NCI-H2107 (cell line): ENCODE data around the gene BUD23.
A peak's percentile ranks its signal among the peaks of the same experiment; 100 is the strongest.
"Not testable (repeated sequence)": the region's sequence is repeated elsewhere in the genome, so short reads cannot be mapped to it uniquely, and the experiment has no call there.

Source experiments
- DNase-seq: peaks from one replicate; lab custom pipeline; 2025; lab: John Stamatoyannopoulos, UW

Gene BUD23, protein sequence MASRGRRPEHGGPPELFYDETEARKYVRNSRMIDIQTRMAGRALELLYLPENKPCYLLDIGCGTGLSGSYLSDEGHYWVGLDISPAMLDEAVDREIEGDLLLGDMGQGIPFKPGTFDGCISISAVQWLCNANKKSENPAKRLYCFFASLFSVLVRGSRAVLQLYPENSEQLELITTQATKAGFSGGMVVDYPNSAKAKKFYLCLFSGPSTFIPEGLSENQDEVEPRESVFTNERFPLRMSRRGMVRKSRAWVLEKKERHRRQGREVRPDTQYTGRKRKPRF

DNA sequence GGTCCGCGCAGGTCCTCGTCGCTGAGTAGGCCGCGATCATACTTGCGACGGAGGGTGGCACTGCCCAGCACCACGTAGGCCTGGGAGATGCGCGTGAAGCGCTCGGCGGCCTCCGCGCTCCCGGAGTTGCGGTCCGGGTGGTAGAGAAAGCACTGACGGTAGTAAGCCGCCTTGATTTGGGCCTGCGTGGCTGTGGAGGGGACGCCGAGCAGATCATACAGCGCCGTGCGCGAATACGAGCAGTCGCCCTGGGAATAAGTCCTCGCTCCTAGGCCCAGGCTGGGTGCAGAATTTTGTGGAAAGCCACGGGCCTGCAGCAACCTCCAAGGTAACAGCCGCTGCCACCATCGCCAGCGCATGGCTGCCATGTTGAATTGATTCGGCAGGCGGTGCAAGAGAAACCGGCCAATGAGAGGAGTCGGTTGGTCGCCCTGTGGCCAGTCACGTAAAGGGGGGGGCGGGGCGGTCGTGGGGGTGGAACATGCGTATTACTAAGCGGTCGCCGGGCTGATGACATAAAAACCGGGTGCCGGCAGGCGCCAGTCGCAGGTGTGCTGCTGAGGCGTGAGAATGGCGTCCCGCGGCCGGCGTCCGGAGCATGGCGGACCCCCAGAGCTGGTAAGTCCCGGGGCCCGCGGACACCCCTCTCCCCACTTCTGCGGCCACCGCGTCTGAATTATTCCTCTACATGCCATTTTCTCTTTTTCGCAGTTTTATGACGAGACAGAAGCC, at the start of gene BUD23, which contains the start of gene DNAJC30:
Gene BUD23, plus strand, starts transcription at position 542 of the 732 bp plus-strand sequence. Its CDS starts 29 bp downstream, at position 571.
Gene DNAJC30, minus strand, starts transcription at position 398 of the 732 bp plus-strand sequence. Its CDS starts 30 bp downstream, at position 368.
- peak; percentile 93 for DNase-seq

DNA sequence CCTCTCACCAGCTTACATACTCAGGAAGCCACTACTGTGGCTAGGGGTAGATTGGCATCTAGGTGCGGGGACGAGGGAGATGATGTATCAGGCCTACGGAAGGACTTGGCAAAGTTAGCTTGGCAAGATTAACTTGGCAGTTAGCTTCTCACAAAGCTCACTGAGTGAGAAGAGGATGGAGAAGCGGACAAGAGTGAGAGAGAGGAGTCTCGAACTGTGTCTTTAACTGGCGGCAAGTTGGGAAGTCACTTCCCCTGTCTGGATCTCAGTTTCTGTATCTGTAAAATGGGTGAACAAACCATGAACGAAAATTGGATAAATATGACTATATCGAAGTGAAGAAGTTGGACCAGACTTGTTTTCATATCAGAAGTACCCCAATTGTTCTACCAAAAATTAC, 49.6 kb upstream of the BUD23 start:
- no peak for DNase-seq

GRCh38 chr7:73635428-73636200, 47.8 kb upstream of the BUD23 start:
- no peak for DNase-seq

DNA sequence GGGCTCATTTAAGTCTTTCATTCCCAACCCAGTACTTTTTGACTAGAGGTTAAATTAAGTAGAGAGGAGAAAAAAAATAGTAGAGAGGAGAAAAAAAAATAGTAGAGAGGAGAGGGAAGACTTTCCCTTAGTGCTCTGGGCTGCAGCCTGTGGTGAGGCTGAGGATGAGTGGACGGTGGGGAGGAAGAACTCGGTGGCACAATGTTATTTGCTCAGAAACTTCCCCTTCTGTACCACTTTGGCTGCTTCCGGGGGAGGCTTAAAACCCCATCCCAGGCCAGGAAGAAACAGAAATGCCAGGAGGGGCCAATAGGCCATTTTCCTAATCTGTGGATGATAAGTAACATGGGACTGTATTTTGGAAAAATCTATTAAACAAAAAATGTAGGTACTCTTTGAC, 44.5 kb upstream of the BUD23 start:
- no peak for DNase-seq

DNA sequence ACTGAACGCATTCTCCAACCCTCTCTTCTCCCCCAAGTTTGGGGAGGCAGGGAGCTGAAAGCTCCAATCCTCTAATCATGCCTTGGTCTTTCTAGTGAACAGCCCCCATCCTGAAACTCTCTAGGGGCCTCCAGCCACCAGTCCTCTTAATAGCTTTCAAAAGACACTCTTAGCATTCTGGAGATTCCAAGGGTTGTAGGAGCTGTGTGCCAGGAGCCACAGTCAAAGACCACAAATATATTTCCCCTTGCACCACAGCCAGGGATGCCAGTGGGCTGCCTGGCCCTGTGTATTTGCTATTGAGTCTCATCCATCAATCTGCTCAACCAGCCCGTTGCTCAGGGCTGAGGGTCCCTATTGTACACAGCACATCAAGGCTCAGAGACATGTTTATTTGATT, 40.6 kb upstream of the BUD23 start:
- DNase-seq, result no peak

DNA sequence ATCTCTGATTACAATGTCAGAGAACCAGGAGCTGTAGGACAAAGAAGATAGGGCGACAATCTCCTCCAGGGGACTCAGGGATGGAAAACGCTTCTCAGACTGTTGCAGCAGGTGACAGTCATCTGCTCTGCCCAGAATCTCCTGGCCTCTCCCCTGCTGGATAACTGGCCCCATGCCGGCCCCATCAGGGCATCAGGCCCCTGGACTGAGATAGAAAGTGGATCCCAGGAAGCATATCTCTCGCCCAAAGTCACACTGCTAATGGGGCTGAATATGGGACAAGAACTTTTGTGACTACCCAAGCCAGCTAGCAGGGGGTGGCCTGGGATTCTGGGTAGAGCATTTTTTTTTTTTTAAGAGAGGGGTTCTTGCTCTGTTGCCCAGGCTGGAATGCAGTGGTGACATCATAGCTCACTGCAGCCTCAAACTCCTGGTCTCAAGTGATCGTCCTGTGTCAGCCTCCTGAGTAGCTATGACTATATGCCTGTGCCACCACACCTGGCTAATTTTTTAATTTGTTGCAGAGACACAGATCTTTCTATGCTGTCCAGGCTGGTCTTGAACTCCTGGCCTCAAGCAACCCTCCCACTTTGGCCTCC, 38.6 kb upstream of the BUD23 start:
- no peak for DNase-seq

- DNase-seq, result no peak
These were observed 37.7 kb upstream of the BUD23 start for GRCh38 chr7:73645643-73646174.

DNA sequence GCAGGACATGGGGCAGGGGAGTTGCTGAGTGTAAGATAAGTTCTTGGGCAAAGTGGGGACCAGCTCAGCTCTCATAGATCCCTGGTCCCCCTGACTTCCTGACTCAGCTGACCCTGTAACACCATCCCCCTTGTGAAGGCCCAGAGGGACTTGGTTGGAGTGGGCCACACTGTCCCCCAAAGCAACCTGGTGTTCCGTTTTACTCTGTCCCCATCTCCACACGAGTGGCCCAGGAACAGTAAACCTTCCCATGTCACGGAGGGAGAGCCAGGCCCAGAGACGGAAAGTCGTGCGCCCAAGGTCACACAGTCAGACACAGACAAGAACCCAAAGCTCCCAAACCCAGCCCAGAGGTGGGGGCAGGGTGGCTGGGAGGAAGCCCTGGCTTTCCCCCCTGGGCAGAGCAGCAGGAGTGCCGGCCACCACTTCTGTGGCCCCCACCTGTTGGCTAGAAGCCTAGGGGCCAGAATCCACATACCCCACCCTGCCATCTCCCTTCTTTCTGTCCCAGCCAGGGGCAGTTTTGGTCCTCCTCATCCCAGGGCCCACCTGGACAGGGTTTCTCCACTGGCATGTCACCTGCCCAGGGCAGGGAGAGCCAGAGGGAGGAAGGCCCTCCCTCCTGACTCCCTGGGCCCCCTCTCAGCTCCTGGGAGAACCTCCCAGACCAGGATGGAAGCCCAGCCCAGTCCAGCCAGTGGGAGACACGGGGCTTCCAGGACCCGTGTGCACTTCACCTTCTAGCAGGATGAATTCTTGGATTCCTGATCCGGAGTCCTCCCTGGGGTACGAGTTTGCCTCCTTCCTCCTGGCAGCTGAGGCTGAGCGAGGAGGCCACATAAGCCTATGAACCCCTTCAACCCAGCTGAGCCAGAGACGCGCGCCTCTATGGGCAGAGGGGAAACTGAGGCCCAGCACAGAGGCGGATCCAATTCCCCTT, 36.3 kb upstream of the BUD23 start:
- no peak for DNase-seq

- DNase-seq, result no peak
These were observed 35.4 kb upstream of the BUD23 start for GRCh38 chr7:73647725-73648592.

- DNase-seq, result no peak
These were observed 34.6 kb upstream of the BUD23 start for GRCh38 chr7:73648593-73649332.

DNA sequence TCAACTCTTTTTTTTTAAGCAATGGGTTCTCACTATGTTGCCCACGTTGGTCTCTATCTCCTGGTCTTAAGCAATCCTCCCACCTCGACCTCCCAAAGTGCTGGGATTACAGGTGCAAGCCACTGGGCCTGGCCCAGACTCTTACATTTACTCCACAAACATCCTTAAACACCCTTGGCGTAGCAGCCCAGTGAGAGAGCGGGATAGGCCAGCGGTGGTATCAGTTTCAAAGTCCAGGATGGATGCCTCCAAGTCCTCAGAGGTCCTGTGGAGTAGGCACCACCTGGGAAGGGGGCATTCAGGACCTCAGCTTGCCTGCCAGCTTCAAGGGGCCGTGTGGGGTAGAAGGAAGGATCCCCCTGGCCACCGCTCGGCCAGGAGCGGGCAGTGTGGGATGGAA, 33.8 kb upstream of the BUD23 start:
- no peak for DNase-seq

DNA sequence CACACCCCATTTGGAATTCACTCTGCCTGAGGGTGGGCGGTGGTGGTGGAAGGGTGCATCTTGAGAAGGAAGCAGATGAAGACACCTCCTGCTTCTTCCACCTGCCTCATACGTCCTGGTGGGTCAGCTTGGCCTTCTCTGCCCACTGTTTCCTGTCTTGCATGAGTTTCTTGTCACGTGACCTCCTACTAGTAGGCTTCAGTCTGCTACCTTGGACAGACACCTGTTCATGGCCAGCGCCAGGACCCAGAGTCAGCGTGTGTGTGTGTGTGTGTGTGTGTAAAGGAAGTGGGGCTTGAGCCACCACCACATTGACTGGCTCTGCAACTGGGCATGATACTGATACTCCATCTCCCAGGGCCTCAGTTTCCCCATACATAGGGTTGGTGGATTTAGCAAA, 32.9 kb upstream of the BUD23 start:
- no peak for DNase-seq

- no peak for DNase-seq
These were observed 30.9 kb upstream of the BUD23 start for GRCh38 chr7:73652541-73652949.

DNA sequence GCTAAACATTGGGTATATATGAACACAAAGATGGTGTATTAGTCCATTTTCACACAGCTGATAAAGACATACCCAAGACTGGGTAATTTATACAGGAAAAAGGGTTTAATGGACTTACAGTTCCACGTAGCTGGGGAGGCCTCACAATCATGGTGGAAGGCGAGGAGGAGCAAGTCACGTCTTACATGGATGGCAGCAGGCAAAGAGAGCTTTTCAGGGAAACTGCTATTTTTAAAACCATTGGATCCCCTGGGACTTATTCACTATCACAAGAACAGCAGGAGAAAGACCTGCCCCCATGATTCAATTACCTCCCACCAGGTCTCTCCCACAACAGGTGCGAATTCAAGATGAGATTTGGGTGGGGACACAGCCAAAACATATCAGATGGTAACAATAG, 28.1 kb upstream of the BUD23 start:
- DNase-seq, result not testable (repeated sequence)

DNA sequence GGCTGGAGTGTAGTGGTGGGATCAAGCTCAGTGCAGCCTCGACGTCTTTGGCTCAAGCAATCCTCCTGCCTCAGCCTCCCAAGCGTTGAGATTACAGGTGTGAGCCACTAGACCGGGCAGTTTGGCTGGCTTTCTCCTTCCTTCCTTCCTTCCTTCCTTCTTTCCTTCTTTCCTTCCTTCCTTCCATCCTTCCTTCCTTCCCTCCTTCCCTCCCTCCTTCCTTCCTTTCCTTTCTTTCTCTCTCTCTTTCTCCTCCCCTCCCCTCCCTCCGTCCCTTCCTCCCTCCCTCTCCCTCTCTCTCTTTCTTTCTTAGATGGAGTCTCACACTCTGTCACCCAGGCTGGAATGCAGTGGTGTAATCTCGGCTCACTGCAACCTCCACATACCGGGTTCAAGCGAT, 23.4 kb upstream of the BUD23 start:
- DNase-seq, result no peak

DNA sequence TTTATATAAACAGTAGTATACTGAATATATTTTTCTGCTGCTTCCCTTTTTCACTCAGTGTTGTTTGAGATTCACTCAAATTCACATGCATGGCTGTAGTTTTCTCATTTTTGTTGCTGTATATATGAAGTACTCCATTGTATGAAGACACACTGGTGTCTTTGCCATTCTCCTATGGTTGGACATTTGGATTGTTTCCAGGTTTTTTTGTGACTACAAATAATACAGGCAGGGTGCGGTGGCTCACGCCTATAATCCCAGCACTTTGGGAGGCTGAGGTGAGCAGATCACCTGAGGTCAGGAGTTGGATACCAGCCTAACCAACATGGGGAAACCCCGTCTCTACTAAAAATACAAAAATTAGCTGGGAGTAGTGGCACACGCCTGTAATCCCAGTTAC, 22.8 kb upstream of the BUD23 start:
- DNase-seq, result not testable (repeated sequence)

DNA sequence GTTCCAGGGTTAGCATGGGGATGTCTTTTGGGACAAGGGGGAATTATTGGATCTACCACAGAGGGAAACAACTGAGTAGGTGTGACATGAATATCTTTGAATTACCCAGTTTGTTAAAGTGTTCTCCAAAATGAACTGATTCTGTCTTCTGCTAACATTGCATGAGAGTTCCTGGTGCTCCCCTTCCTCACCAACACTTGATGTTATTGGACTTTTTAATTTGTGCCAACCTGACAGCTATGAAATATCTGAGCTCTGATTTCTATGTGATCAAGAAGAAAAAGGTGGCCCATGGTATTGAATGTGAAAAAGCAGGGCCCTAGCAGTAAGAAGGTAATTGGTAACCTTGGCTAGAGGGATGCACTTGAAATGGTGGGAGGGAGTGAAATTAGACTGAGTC, 20.4 kb upstream of the BUD23 start:
- DNase-seq, result no peak

DNA sequence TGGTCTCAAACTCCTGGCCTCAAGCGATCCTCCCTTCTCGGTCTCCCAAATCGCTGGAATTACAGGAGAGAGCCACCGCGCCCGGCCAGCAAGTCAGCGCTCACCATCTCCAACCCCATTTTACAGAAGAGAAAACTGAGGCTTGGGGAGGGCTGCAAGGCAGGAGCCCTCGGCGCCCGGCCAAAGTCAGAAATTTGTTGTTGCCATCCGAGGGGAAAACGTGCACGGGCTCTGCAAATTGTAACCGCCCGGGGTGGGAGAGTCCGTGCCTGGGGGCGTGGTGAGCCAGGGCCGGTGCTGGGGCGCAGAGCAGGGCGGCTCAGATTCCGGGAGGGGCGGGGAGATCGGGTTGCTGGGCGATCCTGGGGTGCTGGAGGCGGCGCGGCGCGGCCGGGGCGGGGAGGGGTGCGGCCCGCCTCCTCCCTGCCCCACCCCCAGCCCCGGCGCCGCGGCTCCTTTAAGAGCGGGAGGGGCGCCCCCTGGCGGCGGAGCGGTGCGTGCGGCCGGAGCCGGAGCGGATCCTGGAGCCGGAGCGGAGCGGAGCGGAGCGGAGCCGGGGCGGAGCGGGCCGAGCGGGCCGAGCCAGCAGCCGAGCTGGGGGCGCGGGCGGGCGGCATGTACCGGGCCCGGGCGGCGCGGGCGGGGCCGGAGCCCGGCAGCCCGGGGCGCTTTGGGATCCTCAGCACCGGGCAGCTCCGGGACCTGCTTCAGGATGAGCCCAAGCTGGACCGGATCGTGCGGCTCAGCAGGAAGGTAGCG, 15.9 kb upstream of the BUD23 start, which contains the start of gene VPS37D:
Gene VPS37D, plus strand, starts transcription at position 488 of the 759 bp plus-strand sequence. Its CDS starts 128 bp downstream, at position 616.
- DNase-seq, result peak; percentile 95
